ENCODE measurements around the gene CRHR1.

DNA sequence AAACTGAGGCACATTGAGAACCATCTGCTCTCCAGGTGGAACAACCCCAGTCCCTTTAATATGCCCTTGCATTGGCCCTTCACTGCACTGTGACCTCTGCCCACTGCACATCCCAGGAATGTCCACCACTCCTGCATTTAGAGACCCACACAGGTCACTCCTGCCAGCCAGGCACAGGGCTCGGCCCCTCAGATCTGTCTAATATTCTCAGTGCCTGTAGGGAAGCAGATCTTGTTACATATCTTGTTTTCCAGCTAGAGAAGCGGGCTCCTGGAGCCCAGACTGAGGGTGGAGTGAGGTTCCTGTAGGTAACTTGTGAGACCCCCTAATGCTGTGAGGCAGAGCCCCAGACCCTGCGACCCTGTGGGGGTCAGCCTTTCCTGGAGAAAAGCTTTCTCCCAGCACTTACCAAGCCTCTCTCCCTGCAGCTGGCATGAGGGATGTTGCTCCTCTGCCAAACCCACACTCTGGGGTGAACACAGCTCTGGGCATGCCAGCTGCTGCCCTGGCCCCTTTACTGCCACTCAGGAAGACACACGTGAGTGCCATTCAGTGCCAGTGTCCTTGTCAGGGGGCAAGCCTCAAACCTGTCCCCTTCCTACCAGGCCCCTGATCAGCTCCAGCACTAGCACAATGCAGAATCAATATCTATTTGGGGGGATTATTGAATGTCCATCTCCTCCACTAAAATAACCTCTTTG lies 40.3 kb upstream of the CRHR1 start:
- TF ChIP-seq PHF8 (IDR thresholded peaks at IDR 0.05; ENCODE audit: borderline replicate concordance, low read depth) (no peak), RARB (CRISPR knock-in tag; IDR thresholded peaks at IDR 0.05) (no peak), KDM5A (IDR thresholded peaks at IDR 0.05) (no peak), RAD21 (conservative IDR thresholded peaks at IDR 0.05 in 1 of 2, IDR thresholded peaks at IDR 0.05 in 1 of 2) (no peak), CHD4 (IDR thresholded peaks at IDR 0.05; ENCODE audit: borderline replicate concordance) (no peak), EP300 (IDR thresholded peaks at IDR 0.05) (no peak), RCOR1 (IDR thresholded peaks at IDR 0.05; ENCODE audit: low read depth, low read length) (no peak), ESRRA (IDR thresholded peaks at IDR 0.05; ENCODE audit: borderline replicate concordance, low read length) (no peak), CBX2 (IDR thresholded peaks at IDR 0.05; ENCODE audit: borderline replicate concordance, low read depth) (no peak), MAFK (IDR thresholded peaks at IDR 0.05; ENCODE audit: partially characterized antibody) (no peak), POLR2A (IDR thresholded peaks at IDR 0.05; ENCODE audit: low read length) (no peak)
- TF ChIP-seq, protein P1, sequence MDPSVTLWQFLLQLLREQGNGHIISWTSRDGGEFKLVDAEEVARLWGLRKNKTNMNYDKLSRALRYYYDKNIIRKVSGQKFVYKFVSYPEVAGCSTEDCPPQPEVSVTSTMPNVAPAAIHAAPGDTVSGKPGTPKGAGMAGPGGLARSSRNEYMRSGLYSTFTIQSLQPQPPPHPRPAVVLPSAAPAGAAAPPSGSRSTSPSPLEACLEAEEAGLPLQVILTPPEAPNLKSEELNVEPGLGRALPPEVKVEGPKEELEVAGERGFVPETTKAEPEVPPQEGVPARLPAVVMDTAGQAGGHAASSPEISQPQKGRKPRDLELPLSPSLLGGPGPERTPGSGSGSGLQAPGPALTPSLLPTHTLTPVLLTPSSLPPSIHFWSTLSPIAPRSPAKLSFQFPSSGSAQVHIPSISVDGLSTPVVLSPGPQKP (IDR thresholded peaks at IDR 0.05; ENCODE audit: low read depth, low read length), result no peak
- TF ChIP-seq, protein P2, sequence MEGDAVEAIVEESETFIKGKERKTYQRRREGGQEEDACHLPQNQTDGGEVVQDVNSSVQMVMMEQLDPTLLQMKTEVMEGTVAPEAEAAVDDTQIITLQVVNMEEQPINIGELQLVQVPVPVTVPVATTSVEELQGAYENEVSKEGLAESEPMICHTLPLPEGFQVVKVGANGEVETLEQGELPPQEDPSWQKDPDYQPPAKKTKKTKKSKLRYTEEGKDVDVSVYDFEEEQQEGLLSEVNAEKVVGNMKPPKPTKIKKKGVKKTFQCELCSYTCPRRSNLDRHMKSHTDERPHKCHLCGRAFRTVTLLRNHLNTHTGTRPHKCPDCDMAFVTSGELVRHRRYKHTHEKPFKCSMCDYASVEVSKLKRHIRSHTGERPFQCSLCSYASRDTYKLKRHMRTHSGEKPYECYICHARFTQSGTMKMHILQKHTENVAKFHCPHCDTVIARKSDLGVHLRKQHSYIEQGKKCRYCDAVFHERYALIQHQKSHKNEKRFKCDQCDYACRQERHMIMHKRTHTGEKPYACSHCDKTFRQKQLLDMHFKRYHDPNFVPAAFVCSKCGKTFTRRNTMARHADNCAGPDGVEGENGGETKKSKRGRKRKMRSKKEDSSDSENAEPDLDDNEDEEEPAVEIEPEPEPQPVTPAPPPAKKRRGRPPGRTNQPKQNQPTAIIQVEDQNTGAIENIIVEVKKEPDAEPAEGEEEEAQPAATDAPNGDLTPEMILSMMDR (IDR thresholded peaks at IDR 0.05), result no peak
- TF ChIP-seq, protein P3, sequence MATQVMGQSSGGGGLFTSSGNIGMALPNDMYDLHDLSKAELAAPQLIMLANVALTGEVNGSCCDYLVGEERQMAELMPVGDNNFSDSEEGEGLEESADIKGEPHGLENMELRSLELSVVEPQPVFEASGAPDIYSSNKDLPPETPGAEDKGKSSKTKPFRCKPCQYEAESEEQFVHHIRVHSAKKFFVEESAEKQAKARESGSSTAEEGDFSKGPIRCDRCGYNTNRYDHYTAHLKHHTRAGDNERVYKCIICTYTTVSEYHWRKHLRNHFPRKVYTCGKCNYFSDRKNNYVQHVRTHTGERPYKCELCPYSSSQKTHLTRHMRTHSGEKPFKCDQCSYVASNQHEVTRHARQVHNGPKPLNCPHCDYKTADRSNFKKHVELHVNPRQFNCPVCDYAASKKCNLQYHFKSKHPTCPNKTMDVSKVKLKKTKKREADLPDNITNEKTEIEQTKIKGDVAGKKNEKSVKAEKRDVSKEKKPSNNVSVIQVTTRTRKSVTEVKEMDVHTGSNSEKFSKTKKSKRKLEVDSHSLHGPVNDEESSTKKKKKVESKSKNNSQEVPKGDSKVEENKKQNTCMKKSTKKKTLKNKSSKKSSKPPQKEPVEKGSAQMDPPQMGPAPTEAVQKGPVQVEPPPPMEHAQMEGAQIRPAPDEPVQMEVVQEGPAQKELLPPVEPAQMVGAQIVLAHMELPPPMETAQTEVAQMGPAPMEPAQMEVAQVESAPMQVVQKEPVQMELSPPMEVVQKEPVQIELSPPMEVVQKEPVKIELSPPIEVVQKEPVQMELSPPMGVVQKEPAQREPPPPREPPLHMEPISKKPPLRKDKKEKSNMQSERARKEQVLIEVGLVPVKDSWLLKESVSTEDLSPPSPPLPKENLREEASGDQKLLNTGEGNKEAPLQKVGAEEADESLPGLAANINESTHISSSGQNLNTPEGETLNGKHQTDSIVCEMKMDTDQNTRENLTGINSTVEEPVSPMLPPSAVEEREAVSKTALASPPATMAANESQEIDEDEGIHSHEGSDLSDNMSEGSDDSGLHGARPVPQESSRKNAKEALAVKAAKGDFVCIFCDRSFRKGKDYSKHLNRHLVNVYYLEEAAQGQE (IDR thresholded peaks at IDR 0.05), result no peak
